CD4-positive, alpha-beta T cell treated with Interleukin-2 at 100 ng/mL for 4 hours (primary cell): ENCODE measurements around the gene SPATC1L.
A peak's percentile ranks its signal among the peaks of the same experiment; 100 is the strongest.
"Not testable (repeated sequence)": the region's sequence is repeated elsewhere in the genome, so short reads cannot be mapped to it uniquely, and the experiment has no call there.

ENCODE experiments used
- DNase-seq: peaks from one replicate; pipeline ENCODE4 v3.0.0-alpha.2; 2020; ENCODE audit warnings: low spot score

The SPATC1L gene

GRCh38 chr21:46182548-46183336 lies 1.5 kb downstream of the SPATC1L start:
- DNase-seq: no peak

GRCh38 chr21:46181953-46182547 lies 2.2 kb downstream of the SPATC1L start:
- DNase-seq: no peak

GRCh38 chr21:46181436-46181835 lies 2.8 kb downstream of the SPATC1L start:
- no peak for DNase-seq

- no peak for DNase-seq
Observed at GRCh38 chr21:46180778-46181391, 3.4 kb downstream of the SPATC1L start.

GRCh38 chr21:46180079-46180722 lies 4.1 kb downstream of the SPATC1L start:
- no peak for DNase-seq

GRCh38 chr21:46179708-46180078 lies 4.6 kb downstream of the SPATC1L start:
- DNase-seq: no peak

- no peak for DNase-seq
Observed at GRCh38 chr21:46178961-46179360, 5.3 kb downstream of the SPATC1L start.

GRCh38 chr21:46176443-46177129 lies 7.7 kb downstream of the SPATC1L start:
- not testable (repeated sequence) for DNase-seq

GRCh38 chr21:46173573-46173972 lies 10.7 kb downstream of the SPATC1L start:
- no peak for DNase-seq

- no peak for DNase-seq
Observed at GRCh38 chr21:46172863-46173528, 11.3 kb downstream of the SPATC1L start.

GRCh38 chr21:46171996-46172862 lies 12.0 kb downstream of the SPATC1L start:
- no peak for DNase-seq

- no peak for DNase-seq
Observed at GRCh38 chr21:46171585-46171984, 12.7 kb downstream of the SPATC1L start.

- DNase-seq: peak; percentile 15
Observed at GRCh38 chr21:46170436-46171193, 13.6 kb downstream of the SPATC1L start.

- DNase-seq: no peak
Observed at GRCh38 chr21:46168659-46169386, 15.4 kb downstream of the SPATC1L start.

- DNase-seq: no peak
Observed at GRCh38 chr21:46168238-46168637, 16.0 kb downstream of the SPATC1L start.

- no peak for DNase-seq
Observed at GRCh38 chr21:46165098-46165497, 19.2 kb downstream of the SPATC1L start.

GRCh38 chr21:46163380-46163779 lies 20.9 kb downstream of the SPATC1L start:
- no peak for DNase-seq

- no peak for DNase-seq
Observed at GRCh38 chr21:46161633-46162592, 22.3 kb downstream of the SPATC1L start.
